C4-2B (cell line): ENCODE results near the gene CCL5.

Experiments
- H3K27ac ChIP-seq: fragments of 450-650 bp; 2 replicates; pipeline ENCODE4 v1.5.1; 2017
- CTCF ChIP-seq: fragments of 450-650 bp; conservative IDR thresholded peaks from 2 replicates; pipeline ENCODE4 v1.5.1; 2017; ENCODE audit warnings: mild to moderate bottlenecking
- ZFX ChIP-seq: fragments of 450-650 bp; IDR thresholded peaks from 2 replicates; pipeline ENCODE4 v1.6.1; 2017

The CCL5 gene

GRCh38 chr17:35889818-35890773, 9.9 kb upstream of the CCL5 start:
- TF ChIP-seq ZFX (no peak), CTCF (no peak)
- no peak overlapping the region; the same call in 1 of the 2 replicates for H3K27ac ChIP-seq

GRCh38 chr17:35889241-35889640, 9.1 kb upstream of the CCL5 start:
- TF ChIP-seq CTCF (no peak), ZFX (no peak)
- H3K27ac ChIP-seq, result no peak overlapping the region

GRCh38 chr17:35878361-35878760, 1.8 kb downstream of the CCL5 start:
- no peak for TF ChIP-seq ZFX
- no peak for TF ChIP-seq CTCF
- no peak overlapping the region for H3K27ac ChIP-seq

GRCh38 chr17:35877345-35878029, 2.7 kb downstream of the CCL5 start:
- no peak overlapping the region for H3K27ac ChIP-seq
- TF ChIP-seq ZFX (no peak), CTCF (no peak)

GRCh38 chr17:35876534-35876933, 3.6 kb downstream of the CCL5 start:
- H3K27ac ChIP-seq, result no peak overlapping the region
- TF ChIP-seq ZFX (no peak), CTCF (no peak)

GRCh38 chr17:35875800-35876139, 4.4 kb downstream of the CCL5 start:
- no peak overlapping the region for H3K27ac ChIP-seq
- no peak for TF ChIP-seq CTCF
- TF ChIP-seq ZFX, result no peak
